Measurements from ENCODE around the gene HES2.

Gene HES2

DNA sequence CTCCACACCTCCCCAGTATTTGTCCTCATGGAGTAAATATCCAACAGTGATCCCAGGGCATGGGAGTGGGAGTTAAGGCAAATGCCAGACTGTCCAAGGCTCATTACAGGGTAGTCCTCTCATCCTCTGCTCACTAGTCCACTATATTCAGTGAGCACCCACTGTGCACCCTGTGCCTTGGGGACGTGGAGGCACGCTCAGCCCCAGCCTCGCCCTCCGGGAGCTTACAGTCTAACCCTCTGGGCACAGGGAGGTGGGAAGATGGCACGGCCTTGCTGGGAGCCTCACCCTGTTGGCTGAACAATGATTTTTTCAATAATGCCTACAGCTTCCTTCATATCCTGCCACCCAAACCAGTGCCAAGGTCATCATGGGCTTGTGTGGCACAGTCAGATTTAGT is 2.8 kb downstream of the HES2 start:
- H3K9me3 ChIP-seq (ENCODE audit: insufficient read depth, low read length), result no peaks in the 10 kb centered on the region
- H3K79me2 ChIP-seq (ENCODE audit: insufficient read depth, low read length), result no peaks in the 10 kb centered on the region
- no peaks in the 10 kb centered on the region for H3K36me3 ChIP-seq (ENCODE audit: low read length)
- H3K27me3 ChIP-seq (ENCODE audit: low read length), result no peaks in the 10 kb centered on the region
- no peak overlapping the region for H3K4me3 ChIP-seq (ENCODE audit: insufficient read depth, low read length, poor library complexity, severe bottlenecking)
- no peak overlapping the region for H2AFZ ChIP-seq (ENCODE audit: low read depth, low read length, severe bottlenecking)
- TF ChIP-seq, protein P1, sequence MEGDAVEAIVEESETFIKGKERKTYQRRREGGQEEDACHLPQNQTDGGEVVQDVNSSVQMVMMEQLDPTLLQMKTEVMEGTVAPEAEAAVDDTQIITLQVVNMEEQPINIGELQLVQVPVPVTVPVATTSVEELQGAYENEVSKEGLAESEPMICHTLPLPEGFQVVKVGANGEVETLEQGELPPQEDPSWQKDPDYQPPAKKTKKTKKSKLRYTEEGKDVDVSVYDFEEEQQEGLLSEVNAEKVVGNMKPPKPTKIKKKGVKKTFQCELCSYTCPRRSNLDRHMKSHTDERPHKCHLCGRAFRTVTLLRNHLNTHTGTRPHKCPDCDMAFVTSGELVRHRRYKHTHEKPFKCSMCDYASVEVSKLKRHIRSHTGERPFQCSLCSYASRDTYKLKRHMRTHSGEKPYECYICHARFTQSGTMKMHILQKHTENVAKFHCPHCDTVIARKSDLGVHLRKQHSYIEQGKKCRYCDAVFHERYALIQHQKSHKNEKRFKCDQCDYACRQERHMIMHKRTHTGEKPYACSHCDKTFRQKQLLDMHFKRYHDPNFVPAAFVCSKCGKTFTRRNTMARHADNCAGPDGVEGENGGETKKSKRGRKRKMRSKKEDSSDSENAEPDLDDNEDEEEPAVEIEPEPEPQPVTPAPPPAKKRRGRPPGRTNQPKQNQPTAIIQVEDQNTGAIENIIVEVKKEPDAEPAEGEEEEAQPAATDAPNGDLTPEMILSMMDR (IDR thresholded peaks at IDR 0.05; ENCODE audit: insufficient read depth, low read length, poor library complexity, severe bottlenecking), result no peak
- no peak for TF ChIP-seq EZH2phosphoT487 (conservative IDR thresholded peaks at IDR 0.05; ENCODE audit: low read length)
- H3K27ac ChIP-seq (ENCODE audit: low read depth, low read length), result no peak overlapping the region
- H3F3A ChIP-seq (ENCODE audit: insufficient read depth), result no peaks in the 10 kb centered on the region
- no peaks in the 10 kb centered on the region for H3K9me2 ChIP-seq (replicated peaks; ENCODE audit: insufficient read depth, low read length)
- H3K4me2 ChIP-seq (ENCODE audit: low read depth, low read length, poor library complexity, severe bottlenecking), result no peak overlapping the region
- no peak overlapping the region for H3K9ac ChIP-seq (ENCODE audit: low read length)
- no peaks in the 10 kb centered on the region for H4K20me1 ChIP-seq (ENCODE audit: low read depth, low read length)

- Histone ChIP-seq H3K9me3 (ENCODE audit: insufficient read depth, low read length) (no peaks in the 10 kb centered on the region), H3K4me3 (ENCODE audit: insufficient read depth, low read length, poor library complexity, severe bottlenecking) (no peak overlapping the region), H2AFZ (ENCODE audit: low read depth, low read length, severe bottlenecking) (no peak overlapping the region), H4K20me1 (ENCODE audit: low read depth, low read length) (no peaks in the 10 kb centered on the region), H3K9me2 (replicated peaks; ENCODE audit: insufficient read depth, low read length) (no peaks in the 10 kb centered on the region), H3F3A (ENCODE audit: insufficient read depth) (no peaks in the 10 kb centered on the region), H3K27ac (ENCODE audit: low read depth, low read length) (no peak overlapping the region), H3K27me3 (ENCODE audit: low read length) (no peaks in the 10 kb centered on the region), H3K79me2 (ENCODE audit: insufficient read depth, low read length) (no peaks in the 10 kb centered on the region), H3K36me3 (ENCODE audit: low read length) (no peaks in the 10 kb centered on the region), H3K9ac (ENCODE audit: low read length) (no peak overlapping the region), H3K4me2 (ENCODE audit: low read depth, low read length, poor library complexity, severe bottlenecking) (no peak overlapping the region)
- TF ChIP-seq, protein P1 (IDR thresholded peaks at IDR 0.05; ENCODE audit: insufficient read depth, low read length, poor library complexity, severe bottlenecking), result no peak
- no peak for TF ChIP-seq EZH2phosphoT487 (conservative IDR thresholded peaks at IDR 0.05; ENCODE audit: low read length)
Measured at GRCh38 chr1:6416295-6416656, 3.4 kb downstream of the HES2 start.

GRCh38 chr1:6414881-6415626 is 4.7 kb downstream of the HES2 start:
- TF ChIP-seq, protein P1 (IDR thresholded peaks at IDR 0.05; ENCODE audit: insufficient read depth, low read length, poor library complexity, severe bottlenecking), result no peak
- TF ChIP-seq EZH2phosphoT487 (conservative IDR thresholded peaks at IDR 0.05; ENCODE audit: low read length), result no peak
- Histone ChIP-seq H3K4me3 (ENCODE audit: insufficient read depth, low read length, poor library complexity, severe bottlenecking) (no peak overlapping the region), H3K36me3 (ENCODE audit: low read length) (no peaks in the 10 kb centered on the region), H3K27me3 (ENCODE audit: low read length) (no peaks in the 10 kb centered on the region), H4K20me1 (ENCODE audit: low read depth, low read length) (no peaks in the 10 kb centered on the region), H3K9me3 (ENCODE audit: insufficient read depth, low read length) (no peaks in the 10 kb centered on the region), H3K9me2 (replicated peaks; ENCODE audit: insufficient read depth, low read length) (no peaks in the 10 kb centered on the region), H3K4me2 (ENCODE audit: low read depth, low read length, poor library complexity, severe bottlenecking) (no peak overlapping the region), H3K27ac (ENCODE audit: low read depth, low read length) (no peak overlapping the region), H3K9ac (ENCODE audit: low read length) (no peak overlapping the region), H3F3A (ENCODE audit: insufficient read depth) (no peaks in the 10 kb centered on the region), H2AFZ (ENCODE audit: low read depth, low read length, severe bottlenecking) (no peak overlapping the region), H3K79me2 (ENCODE audit: insufficient read depth, low read length) (no peaks in the 10 kb centered on the region)
